ENCODE measurements around the gene FFAR4. TPM values are rescaled to one million over a fixed set of nuclear protein-coding genes. Genes with fewer than 3 reads are reported as not detected.

FFAR4 gene
- total and polyA plus RNA-seq, 2 of the 4 experiments (the other 2 are of a cell fraction), result not detected

- Histone ChIP-seq H3K23ac (ENCODE audit: low read depth, low read length) (no peak overlapping the region), H3K9me3 (ENCODE audit: control insufficient read depth, insufficient read depth, low read length) (peaks cover 4% of the 10 kb centered on the region), H3K9me1 (ENCODE audit: insufficient read depth, low read length) (no peaks in the 10 kb centered on the region), H4K20me1 (ENCODE audit: insufficient read depth, low read length) (no peaks in the 10 kb centered on the region), H2BK15ac (ENCODE audit: low read depth, low read length) (no peak overlapping the region), H3K36me3 (ENCODE audit: control insufficient read depth, insufficient read depth, low read length) (no peaks in the 10 kb centered on the region), H3K4ac (ENCODE audit: low read depth, low read length) (no peak overlapping the region), H4K91ac (ENCODE audit: insufficient read depth, low read depth, low read length) (no peak overlapping the region), H3K27me3 (ENCODE audit: control insufficient read depth, insufficient read depth, low read length) (peaks cover 28% of the 10 kb centered on the region), H2BK5ac (ENCODE audit: low read depth, low read length, poor library complexity, severe bottlenecking) (no peak overlapping the region), H3K4me3 (ENCODE audit: insufficient read depth, low read depth, low read length) (no peak overlapping the region), H2BK20ac (ENCODE audit: low read depth, low read length) (no peak overlapping the region), H3K9ac (ENCODE audit: low read depth, low read length) (no peak overlapping the region), H3K27ac (ENCODE audit: insufficient read depth, low read length) (no peak overlapping the region), H4K8ac (ENCODE audit: low read depth in 2 of 2, low read length in 2 of 2) (no peak overlapping the region), H3K4me2 (ENCODE audit: low read depth, low read length) (no peak overlapping the region), H3K4me1 (ENCODE audit: control insufficient read depth, insufficient read depth, low read length) (no peaks in the 10 kb centered on the region), H3K14ac (replicated peaks; ENCODE audit: low read depth, low read length) (no peak overlapping the region), H3K79me1 (ENCODE audit: low read depth in 1 of 2, low read length in 2 of 2) (no peaks in the 10 kb centered on the region), H2BK120ac (ENCODE audit: low read depth, low read length) (no peak overlapping the region), H2AK9ac (replicated peaks; ENCODE audit: low read depth, low read length, poor library complexity) (no peak overlapping the region), H3K18ac (ENCODE audit: low read depth, low read length) (no peak overlapping the region), H4K5ac (ENCODE audit: low read depth, low read length) (no peak overlapping the region), H2AFZ (replicated peaks; ENCODE audit: low read length, poor library complexity) (no peak overlapping the region), H2AK5ac (ENCODE audit: low read depth, low read length) (no peak overlapping the region), H3K56ac (ENCODE audit: extremely low read depth, insufficient read depth, low read length) (no peak overlapping the region)
- 57% methylated on average over 1 of the region's 3 CpGs; no CpG with 5 or more reads in 1 of the 2 experiments for WGBS, 2 experiments (ENCODE audit: extremely low coverage in 2 of 2, insufficient read length in 1 of 2)
- CTCF ChIA-PET, result no interaction called here
- ATAC-seq (ENCODE audit: low read depth) (no peak), DNase-seq (no peak)
- BruUV-seq (replicated peaks), result no TSS peak
- in situ Hi-C loops (cut with MboI; ENCODE audit: low sequenced_read_pairs) (no loop called here), dilution Hi-C loops (cut with HindIII; ENCODE audit: low sequenced_read_pairs, unreplicated experiment) (no loop called here), intact Hi-C loops (cut with micrococcal nuclease) (no loop called here)
- no peak for TF ChIP-seq RCOR1 (IDR thresholded peaks at IDR 0.05; ENCODE audit: insufficient replicate concordance, low read length)
- TF ChIP-seq NFE2L2 (IDR thresholded peaks at IDR 0.05; ENCODE audit: low read depth, low read length), result no peak
- TF ChIP-seq MAFK (IDR thresholded peaks at IDR 0.05; ENCODE audit: low read depth, low read length), result peak; percentile 48
- POLR2A ChIA-PET (ENCODE audit: unreplicated experiment), result no interaction called here
These were observed 13.7 kb downstream of the FFAR4 start for GRCh38 chr10:93579985-93580711.
